IMR-90 (cell line): Measurements from ENCODE around the gene GBA2. TPM values are rescaled to one million over a fixed set of nuclear protein-coding genes. Genes with fewer than 3 reads are reported as not detected.

Experiments
- ATAC-seq: fragments of 200-7000 bp; cut with Tn5 transposase; 2 replicates; pipeline ENCODE4 v1.9.1; 2020; ENCODE audit warnings: low read depth, mild to moderate bottlenecking, moderate library complexity
- BruUV-seq: library from RNA; stranded (reverse); fragments of 400-500 nt; replicated peaks from 2 replicates; lab custom pipeline; 2021; lab: Mats Ljungman, UMichigan
- CTCF ChIA-PET: fragments of 300-600 bp; formaldehyde crosslinking; extraction: SDS; loops from one replicate; lab custom pipeline; 2021; ENCODE audit warnings: antibody characterized with exemption; lab: Yijun Ruan, JAX
- POLR2A ChIA-PET: fragments of 300-600 bp; sonication (Branson Sonifier 250); formaldehyde crosslinking; loops from one replicate; lab custom pipeline; 2022; ENCODE audit warnings: antibody characterized with exemption; ENCODE audit not compliant: unreplicated experiment; lab: Charles Lee
- DNase-seq: peaks from one replicate; pipeline ENCODE4 v3.0.0; 2013
- H2AFZ ChIP-seq: replicated peaks from 2 replicates; pipeline ENCODE3; 2013; ENCODE audit warnings: low read length, mild to moderate bottlenecking; ENCODE audit not compliant: poor library complexity
- H2AK5ac ChIP-seq: 2 replicates; pipeline ENCODE4 v1.6.1; 2013; ENCODE audit warnings: low read depth, low read length, inconsistent platforms
- H2AK9ac ChIP-seq: replicated peaks from 2 replicates; pipeline ENCODE3; 2013; ENCODE audit warnings: mild to moderate bottlenecking, low read depth, low read length, moderate library complexity; ENCODE audit not compliant: poor library complexity
- H2BK120ac ChIP-seq: 2 replicates; pipeline ENCODE4 v1.6.1; 2013; ENCODE audit warnings: low read depth, low read length, inconsistent platforms
- H2BK15ac ChIP-seq: 3 replicates; pipeline ENCODE4 v1.6.1; 2013; ENCODE audit warnings: low read depth, low read length, inconsistent platforms
- H2BK20ac ChIP-seq: 2 replicates; pipeline ENCODE4 v1.6.1; 2013; ENCODE audit warnings: low read depth, mild to moderate bottlenecking, inconsistent platforms, low read length, moderate library complexity
- H2BK5ac ChIP-seq: 2 replicates; pipeline ENCODE4 v1.6.1; 2013; ENCODE audit warnings: mild to moderate bottlenecking, low read depth, low read length, inconsistent platforms; ENCODE audit not compliant: poor library complexity, severe bottlenecking
- H3K14ac ChIP-seq: replicated peaks from 2 replicates; pipeline ENCODE4 v1.6.1; 2013; ENCODE audit warnings: low read depth, low read length, inconsistent platforms
- H3K18ac ChIP-seq: 2 replicates; pipeline ENCODE4 v1.6.1; 2013; ENCODE audit warnings: low read depth, low read length, control low read depth
- H3K23ac ChIP-seq: 2 replicates; pipeline ENCODE4 v1.6.1; 2013; ENCODE audit warnings: low read depth, low read length, inconsistent platforms
- H3K27ac ChIP-seq: 2 replicates; pipeline ENCODE4 v1.5.1; 2013; ENCODE audit warnings: mild to moderate bottlenecking, control low read depth, low read length; ENCODE audit not compliant: insufficient read depth
- H3K27me3 ChIP-seq: 2 replicates; pipeline ENCODE4 v1.6.1; 2013; ENCODE audit warnings: low read length; ENCODE audit not compliant: control insufficient read depth, insufficient read depth
- H3K36me3 ChIP-seq: 2 replicates; pipeline ENCODE4 v1.6.1; 2013; ENCODE audit warnings: low read length, mixed read lengths; ENCODE audit not compliant: control insufficient read depth, insufficient read depth
- H3K4ac ChIP-seq: 2 replicates; pipeline ENCODE4 v1.6.1; 2013; ENCODE audit warnings: low read depth, low read length, inconsistent platforms
- H3K4me1 ChIP-seq: 2 replicates; pipeline ENCODE4 v1.6.1; 2013; ENCODE audit warnings: low read length, mixed read lengths; ENCODE audit not compliant: control insufficient read depth, insufficient read depth
- H3K4me2 ChIP-seq: 2 replicates; pipeline ENCODE4 v1.6.1; 2013; ENCODE audit warnings: low read depth, mild to moderate bottlenecking, control low read depth, low read length, moderate library complexity
- H3K4me3 ChIP-seq: 2 replicates; pipeline ENCODE4 v1.5.1; 2013; ENCODE audit warnings: low read depth, mild to moderate bottlenecking, control low read depth, low read length, moderate library complexity; ENCODE audit not compliant: insufficient read depth
- H3K56ac ChIP-seq: 2 replicates; pipeline ENCODE4 v1.6.1; 2013; ENCODE audit warnings: low read length, inconsistent platforms; ENCODE audit not compliant: insufficient read depth; ENCODE audit errors: extremely low read depth
- H3K79me1 ChIP-seq, 2 experiments: 2 replicates each; pipeline ENCODE4 v1.6.1; 2013; ENCODE audit warnings: low read length in 2 of 2, inconsistent platforms in 1 of 2, low read depth in 1 of 2
- H3K9ac ChIP-seq: 2 replicates; pipeline ENCODE4 v1.6.1; 2013; ENCODE audit warnings: low read depth, low read length, control low read depth
- H3K9me1 ChIP-seq: 2 replicates; pipeline ENCODE4 v1.6.1; 2013; ENCODE audit warnings: low read length, inconsistent platforms; ENCODE audit not compliant: insufficient read depth
- H3K9me3 ChIP-seq: 2 replicates; pipeline ENCODE4 v1.6.1; 2013; ENCODE audit warnings: low read length; ENCODE audit not compliant: control insufficient read depth, insufficient read depth
- H4K20me1 ChIP-seq: 2 replicates; pipeline ENCODE4 v1.6.1; 2013; ENCODE audit warnings: low read length, inconsistent platforms; ENCODE audit not compliant: insufficient read depth
- H4K5ac ChIP-seq: 2 replicates; pipeline ENCODE4 v1.6.1; 2013; ENCODE audit warnings: mild to moderate bottlenecking, low read depth, low read length, control low read depth
- H4K8ac ChIP-seq, 2 experiments: 2 replicates each; pipeline ENCODE4 v1.6.1; 2013; ENCODE audit warnings: low read depth in 2 of 2, low read length in 2 of 2, control low read depth in 1 of 2, inconsistent platforms in 1 of 2
- H4K91ac ChIP-seq: 2 replicates; pipeline ENCODE4 v1.6.1; 2013; ENCODE audit warnings: low read depth, low read length, inconsistent platforms; ENCODE audit not compliant: insufficient read depth
- BHLHE40 ChIP-seq: fragments of 150-350 bp; IDR thresholded peaks from 2 replicates; pipeline ENCODE4 v1.6.1; 2016; ENCODE audit warnings: mild to moderate bottlenecking, low read depth, low read length
- CEBPB ChIP-seq: IDR thresholded peaks from 2 replicates; pipeline ENCODE4 v1.6.1; 2012; ENCODE audit warnings: low read depth, low read length, improper control_type of control experiment
- FOS ChIP-seq: fragments of 150-350 bp; IDR thresholded peaks from 2 replicates; pipeline ENCODE4 v1.6.1; 2016; ENCODE audit warnings: low read depth, low read length
- MXI1 ChIP-seq: IDR thresholded peaks from 2 replicates; pipeline ENCODE4 v1.6.1; 2012; ENCODE audit warnings: low read depth, mild to moderate bottlenecking, low read length, moderate library complexity, borderline replicate concordance
- POLR2A ChIP-seq: IDR thresholded peaks from 2 replicates; pipeline ENCODE4 v1.6.1; 2012; ENCODE audit warnings: mild to moderate bottlenecking, low read depth, low read length
- RAD21 ChIP-seq: IDR thresholded peaks from 2 replicates; pipeline ENCODE4 v1.6.1; 2012; ENCODE audit warnings: low read length, improper control_type of control experiment
- RFX5 ChIP-seq: IDR thresholded peaks from 2 replicates; pipeline ENCODE4 v1.8.0; 2012; ENCODE audit warnings: low read depth, mild to moderate bottlenecking, low read length, moderate library complexity
- SMC3 ChIP-seq: fragments of 150-350 bp; IDR thresholded peaks from 2 replicates; pipeline ENCODE4 v1.6.1; 2016; ENCODE audit warnings: low read depth, mild to moderate bottlenecking, antibody characterized with exemption, low read length, moderate library complexity
- WGBS, 2 experiments: methylation state at CpG; one replicate each; pipeline versions ENCODE4 v1.1.5 to v1.1.7; 2013; ENCODE audit warnings: missing lambda C conversion rate in 2 of 2; ENCODE audit not compliant: insufficient read length in 1 of 2; ENCODE audit errors: extremely low coverage in 2 of 2; 5-methylcytosine and 5-hydroxymethylcytosine counted together
- dilution Hi-C: fragments of 300-500 bp; cut with HindIII; formaldehyde crosslinking; loops from one replicate; pipeline ENCODE4 v1.14.3; 2018; ENCODE audit warnings: low sequenced_read_pairs; ENCODE audit not compliant: unreplicated experiment
- in situ Hi-C: fragments of 300-500 bp; cut with MboI; formaldehyde crosslinking; loops from 3 replicates; pipeline ENCODE4 v1.14.3; 2019; ENCODE audit warnings: low sequenced_read_pairs, inconsistent platforms, mixed read lengths
- intact Hi-C: fragments of 100-400 bp; cut with micrococcal nuclease; formaldehyde crosslinking; loops from 2 replicates; pipeline ENCODE4 v1.10.0; 2022
- polyA plus RNA-seq, 3 experiments: library from polyadenylated mRNA; depleted of rRNA; stranded (reverse); fragments of >200 nt; gene quantifications; 2 replicates each; pipeline ENCODE4 v1.2.3, GENCODE V29; 2012; ENCODE audit warnings: low replicate concordance in 1 of 3
- total RNA-seq: library from RNA; depleted of rRNA; stranded (reverse); fragments of >200 nt; gene quantifications from 2 replicates; pipeline ENCODE4 v1.2.3, GENCODE V29; 2012
- TF ChIP-seq, protein P1 (sequence below): fragments of 150-350 bp; IDR thresholded peaks from 2 replicates; pipeline ENCODE4 v1.6.1; 2016; ENCODE audit warnings: low read depth, mild to moderate bottlenecking, low read length, moderate library complexity, borderline replicate concordance
- TF ChIP-seq, protein P2 (sequence below): fragments of 150-350 bp; IDR thresholded peaks from 2 replicates; pipeline ENCODE4 v1.6.1; 2017; ENCODE audit warnings: mild to moderate bottlenecking, antibody characterized with exemption, low read length, low read depth
- TF ChIP-seq, protein P3 (sequence below): conservative IDR thresholded peaks from 2 replicates; pipeline ENCODE4 v1.5.1; 2012; ENCODE audit warnings: mild to moderate bottlenecking, low read depth, low read length, improper control_type of control experiment

The GBA2 gene
- total and polyA plus RNA-seq, 2 of the 4 experiments (the other 2 are of a cell fraction), result 18.1 to 38.2 TPM

DNA sequence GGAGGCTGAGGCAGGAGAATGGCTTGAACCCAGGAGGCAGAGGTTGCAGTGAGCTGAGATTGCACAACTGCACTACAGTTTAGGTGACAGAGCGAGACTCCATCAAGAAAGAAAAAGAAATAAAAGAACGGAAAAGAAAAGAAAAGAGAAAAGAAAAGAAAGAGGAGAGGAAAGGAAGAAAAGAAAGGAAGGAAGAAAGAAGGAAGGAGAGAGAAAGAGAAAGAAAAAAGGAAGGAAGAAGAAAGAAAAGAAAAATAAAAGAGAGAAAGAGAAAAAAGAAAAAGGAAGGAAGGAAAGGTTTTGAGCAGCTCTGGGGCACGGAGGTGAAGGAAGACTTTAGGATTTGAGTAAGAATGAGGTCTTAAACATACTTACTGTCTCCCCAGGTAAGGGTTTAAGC lies 35.5 kb downstream of the GBA2 start:
- peaks cover 84% of the 10 kb centered on the region for H3K36me3 ChIP-seq
- CTCF ChIA-PET, result interaction anchor here (0.7 to 1.5 kb wide), 3 partner anchors 9 to 53 kb away, joined by 3 read pairs; no protein-coding TSS in a partner anchor

More for the DNA sequence above, 35.5 kb downstream of the GBA2 start:
- Histone ChIP-seq H3K9me3 (no peaks in the 10 kb centered on the region), H4K8ac (no peak overlapping the region), H3K56ac (no peak overlapping the region), H3K27me3 (no peaks in the 10 kb centered on the region), H3K4me3 (no peak overlapping the region), H3K23ac (no peak overlapping the region), H2AK9ac (no peak overlapping the region), H3K4ac (no peak overlapping the region), H2AFZ (no peak overlapping the region), H2BK120ac (no peak overlapping the region), H3K27ac (no peak overlapping the region), H4K91ac (no peak overlapping the region), H2AK5ac (no peak overlapping the region), H4K5ac (no peak overlapping the region), H2BK15ac (no peak overlapping the region), H3K18ac (no peak overlapping the region), H4K20me1 (peaks cover 30% of the 10 kb centered on the region), H2BK20ac (no peak overlapping the region), H3K79me1 (peaks cover 30 to 65% of the 10 kb centered on the region in 2 experiments; a peak in 3 of 4 replicates), H2BK5ac (no peak overlapping the region), H3K14ac (no peak overlapping the region), H3K4me2 (no peak overlapping the region), H3K9me1 (no peaks in the 10 kb centered on the region; the same call in 1 of the 2 replicates), H3K9ac (no peak overlapping the region), H3K4me1 (no peaks in the 10 kb centered on the region)
- POLR2A ChIA-PET, result no interaction called here
- intact Hi-C loops (no loop called here), in situ Hi-C loops (no loop called here), dilution Hi-C loops (no loop called here)
- ATAC-seq (no peak), DNase-seq (no peak)
- TF ChIP-seq, protein P1, sequence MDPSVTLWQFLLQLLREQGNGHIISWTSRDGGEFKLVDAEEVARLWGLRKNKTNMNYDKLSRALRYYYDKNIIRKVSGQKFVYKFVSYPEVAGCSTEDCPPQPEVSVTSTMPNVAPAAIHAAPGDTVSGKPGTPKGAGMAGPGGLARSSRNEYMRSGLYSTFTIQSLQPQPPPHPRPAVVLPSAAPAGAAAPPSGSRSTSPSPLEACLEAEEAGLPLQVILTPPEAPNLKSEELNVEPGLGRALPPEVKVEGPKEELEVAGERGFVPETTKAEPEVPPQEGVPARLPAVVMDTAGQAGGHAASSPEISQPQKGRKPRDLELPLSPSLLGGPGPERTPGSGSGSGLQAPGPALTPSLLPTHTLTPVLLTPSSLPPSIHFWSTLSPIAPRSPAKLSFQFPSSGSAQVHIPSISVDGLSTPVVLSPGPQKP, result no peak
- TF ChIP-seq SMC3 (no peak), RAD21 (no peak), FOS (no peak), CEBPB (no peak), POLR2A (no peak), RFX5 (no peak), MXI1 (no peak), BHLHE40 (no peak)
- TF ChIP-seq, protein P2, sequence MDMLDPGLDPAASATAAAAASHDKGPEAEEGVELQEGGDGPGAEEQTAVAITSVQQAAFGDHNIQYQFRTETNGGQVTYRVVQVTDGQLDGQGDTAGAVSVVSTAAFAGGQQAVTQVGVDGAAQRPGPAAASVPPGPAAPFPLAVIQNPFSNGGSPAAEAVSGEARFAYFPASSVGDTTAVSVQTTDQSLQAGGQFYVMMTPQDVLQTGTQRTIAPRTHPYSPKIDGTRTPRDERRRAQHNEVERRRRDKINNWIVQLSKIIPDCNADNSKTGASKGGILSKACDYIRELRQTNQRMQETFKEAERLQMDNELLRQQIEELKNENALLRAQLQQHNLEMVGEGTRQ, result no peak
- TF ChIP-seq, protein P3, sequence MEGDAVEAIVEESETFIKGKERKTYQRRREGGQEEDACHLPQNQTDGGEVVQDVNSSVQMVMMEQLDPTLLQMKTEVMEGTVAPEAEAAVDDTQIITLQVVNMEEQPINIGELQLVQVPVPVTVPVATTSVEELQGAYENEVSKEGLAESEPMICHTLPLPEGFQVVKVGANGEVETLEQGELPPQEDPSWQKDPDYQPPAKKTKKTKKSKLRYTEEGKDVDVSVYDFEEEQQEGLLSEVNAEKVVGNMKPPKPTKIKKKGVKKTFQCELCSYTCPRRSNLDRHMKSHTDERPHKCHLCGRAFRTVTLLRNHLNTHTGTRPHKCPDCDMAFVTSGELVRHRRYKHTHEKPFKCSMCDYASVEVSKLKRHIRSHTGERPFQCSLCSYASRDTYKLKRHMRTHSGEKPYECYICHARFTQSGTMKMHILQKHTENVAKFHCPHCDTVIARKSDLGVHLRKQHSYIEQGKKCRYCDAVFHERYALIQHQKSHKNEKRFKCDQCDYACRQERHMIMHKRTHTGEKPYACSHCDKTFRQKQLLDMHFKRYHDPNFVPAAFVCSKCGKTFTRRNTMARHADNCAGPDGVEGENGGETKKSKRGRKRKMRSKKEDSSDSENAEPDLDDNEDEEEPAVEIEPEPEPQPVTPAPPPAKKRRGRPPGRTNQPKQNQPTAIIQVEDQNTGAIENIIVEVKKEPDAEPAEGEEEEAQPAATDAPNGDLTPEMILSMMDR, result no peak
- no TSS peak for BruUV-seq
- no CpG with 5 or more reads among the region's 3 CpGs for WGBS, 2 experiments
